ENCODE results near the gene ATP5F1D. TPM values are rescaled to one million over a fixed set of nuclear protein-coding genes. Genes with fewer than 3 reads are reported as not detected.

Gene ATP5F1D
- total and polyA plus RNA-seq, 2 of the 13 experiments (the other 11 are each of a cell fraction or from before 2014, with no cell fraction given) = 39.4 to 78.7 TPM

DNA sequence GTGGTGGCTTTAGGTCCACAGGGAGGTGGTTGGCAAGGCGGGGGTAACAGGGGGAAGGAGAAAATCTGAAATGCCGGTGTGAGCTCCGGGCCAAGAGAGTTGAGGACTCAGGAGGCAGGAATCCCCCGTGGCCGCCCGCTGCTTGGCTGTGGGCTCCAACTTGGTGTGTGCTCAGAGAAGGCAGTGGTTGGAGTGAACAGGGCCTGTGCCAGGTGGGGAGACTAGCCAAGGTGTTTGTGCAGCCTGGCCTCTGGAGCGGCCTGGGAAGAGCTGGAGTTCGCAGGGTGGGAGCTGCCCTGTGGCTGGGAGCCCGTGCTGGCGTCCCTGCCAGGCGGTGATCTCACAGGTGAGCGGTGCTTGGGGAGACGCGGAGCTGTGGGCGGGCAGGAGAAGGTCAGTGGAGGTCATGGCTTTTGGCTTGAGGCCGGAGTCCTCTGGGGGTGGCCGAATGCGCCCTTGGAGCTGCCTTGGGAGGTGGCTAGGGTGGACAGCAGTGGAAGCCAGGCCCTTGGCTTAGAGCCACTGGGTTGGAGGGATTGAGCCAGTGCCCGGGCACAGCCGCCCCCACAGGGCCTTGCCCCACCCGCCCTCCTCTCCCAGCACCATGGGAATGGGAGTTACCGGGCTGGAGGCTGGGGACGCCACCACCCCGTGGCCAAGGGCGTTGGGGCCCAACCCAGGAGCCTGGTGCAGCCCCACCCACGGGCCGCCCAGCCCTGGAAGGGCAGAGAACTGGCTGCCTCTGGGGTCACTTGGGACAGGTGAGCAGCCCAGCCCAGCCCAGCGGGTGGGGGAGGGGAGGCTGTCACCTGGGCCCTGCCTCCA lies 20.5 kb downstream of the ATP5F1D start (continued):
- no peak for TF ChIP-seq RBM22 (optimal IDR thresholded peaks at IDR 0.05; ENCODE audit: low read length)
- no peak for TF ChIP-seq ZNF205 (CRISPR knock-in tag; IDR thresholded peaks at IDR 0.05)
- TF ChIP-seq, protein P1, sequence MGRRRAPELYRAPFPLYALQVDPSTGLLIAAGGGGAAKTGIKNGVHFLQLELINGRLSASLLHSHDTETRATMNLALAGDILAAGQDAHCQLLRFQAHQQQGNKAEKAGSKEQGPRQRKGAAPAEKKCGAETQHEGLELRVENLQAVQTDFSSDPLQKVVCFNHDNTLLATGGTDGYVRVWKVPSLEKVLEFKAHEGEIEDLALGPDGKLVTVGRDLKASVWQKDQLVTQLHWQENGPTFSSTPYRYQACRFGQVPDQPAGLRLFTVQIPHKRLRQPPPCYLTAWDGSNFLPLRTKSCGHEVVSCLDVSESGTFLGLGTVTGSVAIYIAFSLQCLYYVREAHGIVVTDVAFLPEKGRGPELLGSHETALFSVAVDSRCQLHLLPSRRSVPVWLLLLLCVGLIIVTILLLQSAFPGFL (CRISPR knock-in tag; IDR thresholded peaks at IDR 0.05) = no peak
- TF ChIP-seq, protein P2, sequence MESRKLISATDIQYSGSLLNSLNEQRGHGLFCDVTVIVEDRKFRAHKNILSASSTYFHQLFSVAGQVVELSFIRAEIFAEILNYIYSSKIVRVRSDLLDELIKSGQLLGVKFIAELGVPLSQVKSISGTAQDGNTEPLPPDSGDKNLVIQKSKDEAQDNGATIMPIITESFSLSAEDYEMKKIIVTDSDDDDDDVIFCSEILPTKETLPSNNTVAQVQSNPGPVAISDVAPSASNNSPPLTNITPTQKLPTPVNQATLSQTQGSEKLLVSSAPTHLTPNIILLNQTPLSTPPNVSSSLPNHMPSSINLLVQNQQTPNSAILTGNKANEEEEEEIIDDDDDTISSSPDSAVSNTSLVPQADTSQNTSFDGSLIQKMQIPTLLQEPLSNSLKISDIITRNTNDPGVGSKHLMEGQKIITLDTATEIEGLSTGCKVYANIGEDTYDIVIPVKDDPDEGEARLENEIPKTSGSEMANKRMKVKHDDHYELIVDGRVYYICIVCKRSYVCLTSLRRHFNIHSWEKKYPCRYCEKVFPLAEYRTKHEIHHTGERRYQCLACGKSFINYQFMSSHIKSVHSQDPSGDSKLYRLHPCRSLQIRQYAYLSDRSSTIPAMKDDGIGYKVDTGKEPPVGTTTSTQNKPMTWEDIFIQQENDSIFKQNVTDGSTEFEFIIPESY (CRISPR knock-in tag; IDR thresholded peaks at IDR 0.05) = no peak
- no peak for TF ChIP-seq MIER3 (CRISPR knock-in tag; IDR thresholded peaks at IDR 0.05; ENCODE audit: borderline replicate concordance)
- TF ChIP-seq HIVEP1 (CRISPR knock-in tag; IDR thresholded peaks at IDR 0.05) = no peak; the same call in 1 of the 2 replicates
- TF ChIP-seq, protein P3, sequence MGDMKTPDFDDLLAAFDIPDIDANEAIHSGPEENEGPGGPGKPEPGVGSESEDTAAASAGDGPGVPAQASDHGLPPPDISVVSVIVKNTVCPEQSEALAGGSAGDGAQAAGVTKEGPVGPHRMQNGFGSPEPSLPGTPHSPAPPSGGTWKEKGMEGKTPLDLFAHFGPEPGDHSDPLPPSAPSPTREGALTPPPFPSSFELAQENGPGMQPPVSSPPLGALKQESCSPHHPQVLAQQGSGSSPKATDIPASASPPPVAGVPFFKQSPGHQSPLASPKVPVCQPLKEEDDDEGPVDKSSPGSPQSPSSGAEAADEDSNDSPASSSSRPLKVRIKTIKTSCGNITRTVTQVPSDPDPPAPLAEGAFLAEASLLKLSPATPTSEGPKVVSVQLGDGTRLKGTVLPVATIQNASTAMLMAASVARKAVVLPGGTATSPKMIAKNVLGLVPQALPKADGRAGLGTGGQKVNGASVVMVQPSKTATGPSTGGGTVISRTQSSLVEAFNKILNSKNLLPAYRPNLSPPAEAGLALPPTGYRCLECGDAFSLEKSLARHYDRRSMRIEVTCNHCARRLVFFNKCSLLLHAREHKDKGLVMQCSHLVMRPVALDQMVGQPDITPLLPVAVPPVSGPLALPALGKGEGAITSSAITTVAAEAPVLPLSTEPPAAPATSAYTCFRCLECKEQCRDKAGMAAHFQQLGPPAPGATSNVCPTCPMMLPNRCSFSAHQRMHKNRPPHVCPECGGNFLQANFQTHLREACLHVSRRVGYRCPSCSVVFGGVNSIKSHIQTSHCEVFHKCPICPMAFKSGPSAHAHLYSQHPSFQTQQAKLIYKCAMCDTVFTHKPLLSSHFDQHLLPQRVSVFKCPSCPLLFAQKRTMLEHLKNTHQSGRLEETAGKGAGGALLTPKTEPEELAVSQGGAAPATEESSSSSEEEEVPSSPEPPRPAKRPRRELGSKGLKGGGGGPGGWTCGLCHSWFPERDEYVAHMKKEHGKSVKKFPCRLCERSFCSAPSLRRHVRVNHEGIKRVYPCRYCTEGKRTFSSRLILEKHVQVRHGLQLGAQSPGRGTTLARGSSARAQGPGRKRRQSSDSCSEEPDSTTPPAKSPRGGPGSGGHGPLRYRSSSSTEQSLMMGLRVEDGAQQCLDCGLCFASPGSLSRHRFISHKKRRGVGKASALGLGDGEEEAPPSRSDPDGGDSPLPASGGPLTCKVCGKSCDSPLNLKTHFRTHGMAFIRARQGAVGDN (CRISPR knock-in tag; IDR thresholded peaks at IDR 0.05) = peak; percentile 38
- TF ChIP-seq ZNF773 (CRISPR knock-in tag; IDR thresholded peaks at IDR 0.05; ENCODE audit: borderline replicate concordance) = no peak
- no peak for TF ChIP-seq RFX3 (CRISPR knock-in tag; IDR thresholded peaks at IDR 0.05)
- TF ChIP-seq TBP (CRISPR knock-in tag; IDR thresholded peaks at IDR 0.05) = no peak
- TF ChIP-seq HNRNPH1 (optimal IDR thresholded peaks at IDR 0.05; ENCODE audit: low read depth, low read length) = no peak
- no peak for TF ChIP-seq RBAK (CRISPR knock-in tag; IDR thresholded peaks at IDR 0.05)
- TF ChIP-seq, protein P4, sequence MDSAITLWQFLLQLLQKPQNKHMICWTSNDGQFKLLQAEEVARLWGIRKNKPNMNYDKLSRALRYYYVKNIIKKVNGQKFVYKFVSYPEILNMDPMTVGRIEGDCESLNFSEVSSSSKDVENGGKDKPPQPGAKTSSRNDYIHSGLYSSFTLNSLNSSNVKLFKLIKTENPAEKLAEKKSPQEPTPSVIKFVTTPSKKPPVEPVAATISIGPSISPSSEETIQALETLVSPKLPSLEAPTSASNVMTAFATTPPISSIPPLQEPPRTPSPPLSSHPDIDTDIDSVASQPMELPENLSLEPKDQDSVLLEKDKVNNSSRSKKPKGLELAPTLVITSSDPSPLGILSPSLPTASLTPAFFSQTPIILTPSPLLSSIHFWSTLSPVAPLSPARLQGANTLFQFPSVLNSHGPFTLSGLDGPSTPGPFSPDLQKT (CRISPR knock-in tag; IDR thresholded peaks at IDR 0.05; ENCODE audit: borderline replicate concordance) = no peak
- TF ChIP-seq KDM6A (CRISPR knock-in tag; IDR thresholded peaks at IDR 0.05; ENCODE audit: low read depth) = 0 out of 2 replicates have a peak, but pooled peaks have one; percentile 7
- TF ChIP-seq THAP11 (CRISPR knock-in tag; IDR thresholded peaks at IDR 0.05) = no peak; the same call in 1 of the 2 replicates
- no peak for TF ChIP-seq ZNF792 (CRISPR knock-in tag; IDR thresholded peaks at IDR 0.05)
- TF ChIP-seq ZNF225 (CRISPR knock-in tag; IDR thresholded peaks at IDR 0.05) = no peak
- TF ChIP-seq ISL2 (CRISPR knock-in tag; IDR thresholded peaks at IDR 0.05) = peak; percentile 9; the same call in 1 of the 2 replicates
- peak; percentile 85; the same call in 1 of the 2 replicates for TF ChIP-seq ESRRA (CRISPR knock-in tag; IDR thresholded peaks at IDR 0.05; ENCODE audit: low read depth)
- no peak; the same call in 1 of the 2 replicates for TF ChIP-seq ZNF143 (CRISPR knock-in tag; IDR thresholded peaks at IDR 0.05)
- TF ChIP-seq ZSCAN30 (CRISPR knock-in tag; IDR thresholded peaks at IDR 0.05) = no peak
- TF ChIP-seq, protein P5, sequence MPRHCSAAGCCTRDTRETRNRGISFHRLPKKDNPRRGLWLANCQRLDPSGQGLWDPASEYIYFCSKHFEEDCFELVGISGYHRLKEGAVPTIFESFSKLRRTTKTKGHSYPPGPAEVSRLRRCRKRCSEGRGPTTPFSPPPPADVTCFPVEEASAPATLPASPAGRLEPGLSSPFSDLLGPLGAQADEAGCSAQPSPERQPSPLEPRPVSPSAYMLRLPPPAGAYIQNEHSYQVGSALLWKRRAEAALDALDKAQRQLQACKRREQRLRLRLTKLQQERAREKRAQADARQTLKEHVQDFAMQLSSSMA (CRISPR knock-in tag; IDR thresholded peaks at IDR 0.05) = no peak

All from HepG2 (cell line).